PC-9 (cell line): ENCODE measurements around the gene LRRC39. TPM values are rescaled to one million over a fixed set of nuclear protein-coding genes. Genes with fewer than 3 reads are reported as not detected.
"Not testable (repeated sequence)": the region's sequence is repeated elsewhere in the genome, so short reads cannot be mapped to it uniquely, and the experiment has no call there.

Experiments
- BruUV-seq: library from RNA; stranded (reverse); fragments of 400-500 nt; replicated peaks from 2 replicates; lab custom pipeline; 2021; lab: Mats Ljungman, UMichigan
- CTCF ChIA-PET: fragments of 300-600 bp; sonication (Branson Sonifier 250); formaldehyde crosslinking; loops from one replicate; lab custom pipeline; 2022; ENCODE audit warnings: antibody characterized with exemption; lab: Charles Lee
- POLR2A ChIA-PET: fragments of 300-600 bp; sonication (Branson Sonifier 250); formaldehyde crosslinking; loops from one replicate; lab custom pipeline; 2022; ENCODE audit warnings: antibody characterized with exemption; ENCODE audit not compliant: unreplicated experiment; lab: Charles Lee
- DNase-seq, 2 experiments: peaks; one replicate each; pipeline versions ENCODE4 v3.0.0 to v3.0.0-alpha.2; 2015 to 2022; ENCODE audit warnings: mixed read lengths in 1 of 2
- H2AFZ ChIP-seq: fragments of 200-600 bp; sonication (generic); 2 replicates; pipeline ENCODE4 v1.8.1; 2017; ENCODE audit warnings: antibody characterized with exemption
- H3F3A ChIP-seq: fragments of 200-600 bp; sonication (generic); 2 replicates; pipeline ENCODE4 v1.8.1; 2017; ENCODE audit warnings: antibody characterized with exemption, mild to moderate bottlenecking, low read depth; ENCODE audit not compliant: insufficient read depth
- H3K27ac ChIP-seq: fragments of 200-600 bp; sonication (generic); 2 replicates; pipeline ENCODE4 v1.6.1; 2016; ENCODE audit warnings: mixed run types
- H3K27me3 ChIP-seq: fragments of 200-600 bp; sonication (generic); 2 replicates; pipeline ENCODE4 v1.6.1; 2016; ENCODE audit warnings: low read depth, mixed run types; ENCODE audit not compliant: insufficient read depth
- H3K36me3 ChIP-seq: fragments of 200-600 bp; sonication (generic); 2 replicates; pipeline ENCODE4 v1.6.1; 2016; ENCODE audit warnings: low read depth, mixed run types
- H3K4me1 ChIP-seq: fragments of 200-600 bp; sonication (generic); replicated peaks from 2 replicates; pipeline ENCODE4 v1.6.1; 2016; ENCODE audit warnings: mixed run types; ENCODE audit not compliant: insufficient read depth
- H3K4me2 ChIP-seq: fragments of 200-600 bp; sonication (generic); 2 replicates; pipeline ENCODE4 v1.6.1; 2017; ENCODE audit warnings: mixed run types
- H3K4me3 ChIP-seq: fragments of 200-600 bp; sonication (generic); 2 replicates; pipeline ENCODE4 v1.6.1; 2016; ENCODE audit warnings: mixed run types
- H3K79me2 ChIP-seq: fragments of 200-600 bp; sonication (generic); 2 replicates; pipeline ENCODE4 v1.6.1; 2017; ENCODE audit warnings: low read depth, mixed run types
- H3K9me2 ChIP-seq: fragments of 200-600 bp; sonication (generic); 2 replicates; pipeline ENCODE4 v1.8.1; 2017; ENCODE audit warnings: mild to moderate bottlenecking; ENCODE audit not compliant: insufficient read depth
- H3K9me3 ChIP-seq: fragments of 200-600 bp; sonication (generic); 2 replicates; pipeline ENCODE4 v1.8.1; 2016; ENCODE audit warnings: low read depth; ENCODE audit not compliant: insufficient read depth
- H4K20me1 ChIP-seq: fragments of 200-600 bp; sonication (generic); 2 replicates; pipeline ENCODE4 v1.8.1; 2017; ENCODE audit not compliant: insufficient read depth
- EZH2 ChIP-seq: fragments of 200-600 bp; sonication (generic); IDR thresholded peaks from 2 replicates; pipeline ENCODE4 v1.8.0; 2017; ENCODE audit warnings: antibody characterized with exemption, low read depth
- intact Hi-C: fragments of 100-400 bp; cut with micrococcal nuclease; formaldehyde crosslinking; loops from one replicate; pipeline ENCODE4 v1.10.0; 2022; ENCODE audit not compliant: unreplicated experiment
- total RNA-seq: library from RNA; stranded (reverse); gene quantifications from 2 replicates; pipeline ENCODE4 v1.2.3, GENCODE V29; 2021
- TF ChIP-seq, protein P1 (sequence below): fragments of 200-600 bp; sonication (generic); conservative IDR thresholded peaks from 2 replicates; pipeline ENCODE4 v1.6.1; 2017; ENCODE audit warnings: mixed run types, antibody characterized with exemption, mild to moderate bottlenecking, moderate library complexity

LRRC39 gene
- total RNA-seq, 1 experiment from 2014 or later: 0.85 TPM

DNA sequence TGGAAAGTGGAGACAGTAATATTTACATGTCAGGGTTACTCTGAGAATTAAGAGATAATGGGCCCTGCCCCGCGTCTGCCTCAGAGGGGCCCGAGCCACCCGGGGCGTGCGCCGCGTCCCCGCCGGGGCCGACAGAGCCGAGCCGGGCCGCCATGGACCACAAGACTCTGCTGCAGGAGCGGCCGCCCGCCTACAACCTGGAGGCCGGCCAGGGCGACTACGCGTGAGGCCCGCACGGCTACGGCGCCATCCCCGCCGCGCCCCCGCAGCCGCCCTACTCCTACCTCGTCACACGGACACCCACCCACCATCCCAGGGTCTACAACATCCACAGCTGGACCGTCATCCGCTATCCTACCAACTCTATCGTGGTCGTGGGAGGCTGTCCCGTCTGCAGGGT, 35.1 kb upstream of the LRRC39 start:
- Histone ChIP-seq H3K9me3 (no peaks in the 10 kb centered on the region), H2AFZ (no peak overlapping the region), H3K9me2 (no peaks in the 10 kb centered on the region), H3K36me3 (peaks cover 21% of the 10 kb centered on the region; the same call in 1 of the 2 replicates), H3F3A (no peaks in the 10 kb centered on the region), H3K27ac (no peak overlapping the region), H3K79me2 (no peaks in the 10 kb centered on the region), H4K20me1 (no peaks in the 10 kb centered on the region), H3K4me1 (no peaks in the 10 kb centered on the region), H3K4me2 (no peak overlapping the region), H3K27me3 (no peaks in the 10 kb centered on the region), H3K4me3 (no peak overlapping the region)
- BruUV-seq: no TSS peak
- POLR2A ChIA-PET: no interaction called here
- intact Hi-C loops: no loop called here
- TF ChIP-seq, protein P1, sequence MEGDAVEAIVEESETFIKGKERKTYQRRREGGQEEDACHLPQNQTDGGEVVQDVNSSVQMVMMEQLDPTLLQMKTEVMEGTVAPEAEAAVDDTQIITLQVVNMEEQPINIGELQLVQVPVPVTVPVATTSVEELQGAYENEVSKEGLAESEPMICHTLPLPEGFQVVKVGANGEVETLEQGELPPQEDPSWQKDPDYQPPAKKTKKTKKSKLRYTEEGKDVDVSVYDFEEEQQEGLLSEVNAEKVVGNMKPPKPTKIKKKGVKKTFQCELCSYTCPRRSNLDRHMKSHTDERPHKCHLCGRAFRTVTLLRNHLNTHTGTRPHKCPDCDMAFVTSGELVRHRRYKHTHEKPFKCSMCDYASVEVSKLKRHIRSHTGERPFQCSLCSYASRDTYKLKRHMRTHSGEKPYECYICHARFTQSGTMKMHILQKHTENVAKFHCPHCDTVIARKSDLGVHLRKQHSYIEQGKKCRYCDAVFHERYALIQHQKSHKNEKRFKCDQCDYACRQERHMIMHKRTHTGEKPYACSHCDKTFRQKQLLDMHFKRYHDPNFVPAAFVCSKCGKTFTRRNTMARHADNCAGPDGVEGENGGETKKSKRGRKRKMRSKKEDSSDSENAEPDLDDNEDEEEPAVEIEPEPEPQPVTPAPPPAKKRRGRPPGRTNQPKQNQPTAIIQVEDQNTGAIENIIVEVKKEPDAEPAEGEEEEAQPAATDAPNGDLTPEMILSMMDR: no peak
- CTCF ChIA-PET: no interaction called here
- DNase-seq: no peak

DNA sequence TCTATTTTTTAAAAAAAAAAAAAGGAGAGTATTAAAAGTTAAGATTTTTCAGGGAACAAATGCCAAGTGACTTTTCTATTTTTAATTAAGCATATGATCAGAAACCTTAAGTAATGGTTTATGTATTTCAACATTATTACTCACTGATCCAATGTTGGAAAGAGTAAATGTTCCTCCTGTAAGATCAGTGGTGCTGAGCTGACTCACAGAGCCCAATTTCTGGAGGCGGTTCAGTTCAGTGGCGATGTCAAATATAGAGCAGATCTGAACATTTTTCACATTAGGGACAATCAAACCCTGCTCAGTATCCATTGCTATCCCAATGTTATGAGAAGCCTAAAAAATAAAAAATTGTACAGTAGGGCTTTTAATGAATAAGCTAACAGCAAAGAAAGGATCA, 28.2 kb upstream of the LRRC39 start:
- H3K27ac ChIP-seq: no peak overlapping the region
- H3K36me3 ChIP-seq: peaks cover 21% of the 10 kb centered on the region; the same call in 1 of the 2 replicates
- H3K4me1 ChIP-seq: no peaks in the 10 kb centered on the region
- no peaks in the 10 kb centered on the region for H3K79me2 ChIP-seq
- intact Hi-C loops: no loop called here
- TF ChIP-seq, protein P1: no peak
- TF ChIP-seq EZH2: no peak
- H4K20me1 ChIP-seq: no peaks in the 10 kb centered on the region
- H3K27me3 ChIP-seq: no peaks in the 10 kb centered on the region
- ChIA-PET POLR2A (no interaction called here), CTCF (no interaction called here)
- H3K4me3 ChIP-seq: no peak overlapping the region
- DNase-seq: no peak
- no peak overlapping the region for H2AFZ ChIP-seq
- no peaks in the 10 kb centered on the region for H3K9me3 ChIP-seq
- H3K9me2 ChIP-seq: no peaks in the 10 kb centered on the region
- BruUV-seq: no TSS peak
- no peak overlapping the region for H3K4me2 ChIP-seq
- no peaks in the 10 kb centered on the region for H3F3A ChIP-seq

DNA sequence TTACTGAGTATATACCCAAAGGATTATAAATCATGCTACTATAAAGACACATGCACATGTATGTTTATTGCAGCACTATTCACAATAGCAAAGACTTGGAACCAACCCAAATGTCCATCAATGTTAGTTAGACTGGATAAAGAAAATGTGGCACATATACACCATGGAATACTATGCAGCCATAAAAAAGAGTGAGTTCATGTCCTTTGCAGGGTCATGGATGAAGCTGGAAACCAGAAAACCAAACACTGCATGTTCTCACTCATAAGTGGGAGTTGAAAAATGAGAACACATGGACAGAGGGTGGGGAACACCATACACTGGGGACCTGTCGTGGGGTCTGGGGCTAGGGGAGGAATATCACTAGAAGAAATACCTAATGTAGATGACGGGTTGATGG, 27.5 kb upstream of the LRRC39 start:
- H3F3A ChIP-seq, H3K9me2 ChIP-seq, H3K4me1 ChIP-seq, H4K20me1 ChIP-seq, H3K27me3 ChIP-seq, intact Hi-C loops, POLR2A ChIA-PET, H3K27ac ChIP-seq, H3K79me2 ChIP-seq, BruUV-seq, CTCF ChIA-PET, H3K4me3 ChIP-seq, H3K4me2 ChIP-seq, DNase-seq, H3K9me3 ChIP-seq, H2AFZ ChIP-seq: not testable (repeated sequence)
- H3K36me3 ChIP-seq: peaks cover 19% of the 10 kb centered on the region; the same call in 1 of the 2 replicates

DNA sequence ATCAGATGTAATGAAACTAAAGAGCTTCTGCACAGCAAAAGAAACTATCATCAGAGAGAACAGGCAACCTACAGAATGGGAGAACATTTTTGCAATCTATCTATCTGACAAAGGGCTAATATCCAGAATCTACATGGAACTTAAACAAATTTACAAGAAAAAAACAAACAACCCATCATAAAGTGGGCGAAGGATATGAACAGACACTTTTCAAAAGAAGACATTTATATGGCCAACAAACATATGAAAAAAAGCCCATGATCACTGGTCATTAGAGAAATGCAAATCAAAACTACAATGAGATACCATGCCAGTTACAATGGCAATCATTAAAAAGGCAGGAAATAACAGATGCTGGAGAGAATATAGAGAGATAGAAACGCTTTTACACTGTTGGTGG, 27.0 kb upstream of the LRRC39 start:
- H2AFZ ChIP-seq, CTCF ChIA-PET, DNase-seq, H3K79me2 ChIP-seq, H3K9me2 ChIP-seq, H3F3A ChIP-seq, H3K27ac ChIP-seq, H3K4me1 ChIP-seq, POLR2A ChIA-PET, intact Hi-C loops, H3K4me3 ChIP-seq, H3K9me3 ChIP-seq, H4K20me1 ChIP-seq, H3K4me2 ChIP-seq, H3K27me3 ChIP-seq, BruUV-seq: not testable (repeated sequence)
- peaks cover 16% of the 10 kb centered on the region; the same call in 1 of the 2 replicates for H3K36me3 ChIP-seq

DNA sequence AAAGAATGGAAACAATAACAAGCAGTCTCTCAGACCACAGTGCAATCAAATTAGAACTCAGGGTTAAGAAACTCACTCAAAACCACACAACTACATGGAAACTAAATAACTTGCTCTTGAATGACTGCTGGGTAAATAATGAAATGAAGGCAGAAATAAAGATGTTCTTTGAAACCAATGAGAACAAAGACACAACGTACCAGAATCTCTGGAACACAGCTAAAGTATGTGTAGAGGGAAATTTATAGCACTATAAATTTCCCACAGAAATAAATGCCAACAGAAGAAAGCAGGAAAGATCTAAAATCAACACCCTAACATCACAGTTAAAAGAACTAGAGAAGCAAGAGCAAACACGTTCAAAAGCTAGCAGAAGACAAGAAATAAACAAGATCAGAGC, 24.6 kb upstream of the LRRC39 start:
- H3K4me3 ChIP-seq, intact Hi-C loops, H3K4me2 ChIP-seq, BruUV-seq, H3K27me3 ChIP-seq, H3K9me3 ChIP-seq, H3K27ac ChIP-seq, DNase-seq, H3K9me2 ChIP-seq, H4K20me1 ChIP-seq, H3F3A ChIP-seq, H3K4me1 ChIP-seq, H2AFZ ChIP-seq, POLR2A ChIA-PET, H3K79me2 ChIP-seq, CTCF ChIA-PET: not testable (repeated sequence)
- peaks cover 20% of the 10 kb centered on the region; the same call in 1 of the 2 replicates for H3K36me3 ChIP-seq

DNA sequence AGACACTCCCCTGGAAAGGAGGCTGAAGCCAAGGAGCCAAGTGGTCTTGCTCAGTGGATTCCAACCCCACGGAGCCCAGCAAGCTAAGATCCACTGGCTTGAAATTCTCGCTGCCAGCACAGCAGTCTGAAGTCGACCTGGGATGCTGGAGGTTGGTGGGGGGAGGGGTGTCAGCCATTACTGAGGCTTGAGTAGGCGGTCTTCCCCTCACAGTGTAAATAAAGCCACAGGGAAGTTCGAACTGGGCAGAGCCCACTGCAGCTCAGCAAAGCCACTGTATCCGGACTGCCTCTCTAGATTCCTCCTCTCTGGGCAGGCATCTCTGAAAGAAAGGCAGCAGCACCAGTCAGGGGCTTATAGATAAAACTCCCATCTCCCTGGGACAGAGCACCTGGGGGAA, 22.0 kb upstream of the LRRC39 start:
- H3K4me2 ChIP-seq, CTCF ChIA-PET, H3K4me3 ChIP-seq, H3K9me2 ChIP-seq, intact Hi-C loops, POLR2A ChIA-PET, H3K9me3 ChIP-seq, H3K4me1 ChIP-seq, BruUV-seq, H3K27me3 ChIP-seq, DNase-seq, H3F3A ChIP-seq, H4K20me1 ChIP-seq, H3K79me2 ChIP-seq, H2AFZ ChIP-seq, H3K27ac ChIP-seq: not testable (repeated sequence)
- peaks cover 14% of the 10 kb centered on the region; the same call in 1 of the 2 replicates for H3K36me3 ChIP-seq
